Smooth muscle cell (in vitro differentiated cells): Measurements from ENCODE around the gene CALHM1. TPM values are rescaled to one million over a fixed set of nuclear protein-coding genes. Genes with fewer than 3 reads are reported as not detected.

Experiments
- DNase-seq: peaks from one replicate; lab custom pipeline; 2025; ENCODE audit not compliant: unreplicated experiment; lab: John Stamatoyannopoulos, UW
- H2AFZ ChIP-seq: fragments of 200-600 bp; sonication (generic); 2 replicates; pipeline ENCODE4 v1.6.0; 2016; ENCODE audit warnings: antibody characterized with exemption, low read depth, mild to moderate bottlenecking
- H3F3A ChIP-seq: fragments of 200-600 bp; sonication (generic); 2 replicates; pipeline ENCODE4 v1.6.0; 2017; ENCODE audit warnings: antibody characterized with exemption, low read depth
- H3K27ac ChIP-seq: fragments of 200-600 bp; sonication (generic); 2 replicates; pipeline ENCODE4 v1.5.1; 2016; ENCODE audit warnings: low read depth, mild to moderate bottlenecking
- H3K27me3 ChIP-seq: fragments of 200-600 bp; sonication (generic); 2 replicates; pipeline ENCODE4 v1.6.1; 2016; ENCODE audit warnings: low read depth, mild to moderate bottlenecking
- H3K36me3 ChIP-seq: fragments of 200-600 bp; sonication (generic); 2 replicates; pipeline ENCODE4 v1.5.1; 2016; ENCODE audit warnings: low read depth
- H3K4me1 ChIP-seq: fragments of 200-600 bp; sonication (generic); 2 replicates; pipeline ENCODE4 v1.5.1; 2016; ENCODE audit warnings: low read depth
- H3K4me2 ChIP-seq: fragments of 200-600 bp; sonication (generic); 2 replicates; pipeline ENCODE4 v1.6.0; 2016; ENCODE audit warnings: mild to moderate bottlenecking
- H3K4me3 ChIP-seq: fragments of 200-600 bp; sonication (generic); 2 replicates; pipeline ENCODE4 v1.5.1; 2016; ENCODE audit warnings: mild to moderate bottlenecking
- H3K79me2 ChIP-seq: fragments of 200-600 bp; sonication (generic); 2 replicates; pipeline ENCODE4 v1.6.0; 2016; ENCODE audit warnings: low read depth, mild to moderate bottlenecking
- H3K9ac ChIP-seq: fragments of 200-600 bp; sonication (generic); 2 replicates; pipeline ENCODE4 v1.6.0; 2016; ENCODE audit warnings: low read depth
- H3K9me3 ChIP-seq: fragments of 200-600 bp; sonication (generic); replicated peaks from 2 replicates; pipeline ENCODE4 v1.5.1; 2016; ENCODE audit warnings: low read depth
- H4K20me1 ChIP-seq: fragments of 200-600 bp; sonication (generic); 2 replicates; pipeline ENCODE4 v1.6.0; 2016; ENCODE audit warnings: low read depth
- CTCF ChIP-seq: fragments of 200-600 bp; sonication (generic); IDR thresholded peaks from 2 replicates; pipeline ENCODE4 v1.5.1; 2017; ENCODE audit warnings: borderline replicate concordance, mild to moderate bottlenecking, antibody characterized with exemption; ENCODE audit not compliant: insufficient read depth, poor library complexity, severe bottlenecking
- WGBS: methylation state at CpG from one replicate; pipeline ENCODE4 v1.1.7; 2016; ENCODE audit warnings: low lambda C conversion rate; 5-methylcytosine and 5-hydroxymethylcytosine counted together
- polyA plus RNA-seq: library from polyadenylated mRNA; unstranded; fragments of >200 nt; fragmentation: Nextera tagmentation; extraction: Ambion mirVana; gene quantifications from 2 replicates; pipeline ENCODE4 v1.2.1, GENCODE V29; 2016
- total RNA-seq: library from RNA; depleted of rRNA; stranded (reverse); fragments of >200 nt; gene quantifications from 2 replicates; pipeline ENCODE4 v1.2.3, GENCODE V29; 2014

Gene CALHM1
- total and polyA plus RNA-seq, 2 experiments from 2014 or later, result 0.05 TPM; not detected in 1

- Histone ChIP-seq H3K9me3 (no peaks in the 10 kb centered on the region), H3K27ac (no peak overlapping the region), H3K36me3 (no peaks in the 10 kb centered on the region), H3K4me1 (no peaks in the 10 kb centered on the region), H4K20me1 (no peaks in the 10 kb centered on the region), H3K9ac (no peak overlapping the region), H3F3A (no peaks in the 10 kb centered on the region), H3K27me3 (no peaks in the 10 kb centered on the region), H2AFZ (no peak overlapping the region), H3K4me2 (no peak overlapping the region), H3K79me2 (no peaks in the 10 kb centered on the region), H3K4me3 (no peak overlapping the region)
- WGBS, result 96% methylated on average over 4 of the region's 4 CpGs
- no peak for TF ChIP-seq CTCF
- DNase-seq, result no peak
Measured at GRCh38 chr10:103454026-103454425, 4.7 kb downstream of the CALHM1 start.

- H3K9me3 ChIP-seq, result no peaks in the 10 kb centered on the region
- H3K4me3 ChIP-seq, result peak overlapping the region; percentile 58
- H3F3A ChIP-seq, result no peaks in the 10 kb centered on the region
- DNase-seq, result no peak
- no peaks in the 10 kb centered on the region for H3K79me2 ChIP-seq
- H2AFZ ChIP-seq, result no peak overlapping the region
- no peaks in the 10 kb centered on the region for H4K20me1 ChIP-seq
- no peaks in the 10 kb centered on the region for H3K4me1 ChIP-seq
- 61% methylated on average over 27 of the region's 27 CpGs for WGBS
- H3K4me2 ChIP-seq, result peak overlapping the region; percentile 84
- H3K9ac ChIP-seq, result no peak overlapping the region
- H3K36me3 ChIP-seq, result no peaks in the 10 kb centered on the region
- no peak overlapping the region for H3K27ac ChIP-seq
- TF ChIP-seq CTCF, result no peak
- no peaks in the 10 kb centered on the region for H3K27me3 ChIP-seq
Measured at GRCh38 chr10:103452506-103453230, 6.0 kb downstream of the CALHM1 start.

GRCh38 chr10:103451831-103452505, 6.7 kb downstream of the CALHM1 start, which contains the start of gene CALHM2:
Gene CALHM2, minus strand, starts transcription at chr10:103452370. Its CDS starts 2,429 bp downstream, at chr10:103449941.
- Histone ChIP-seq H3K9me3 (no peaks in the 10 kb centered on the region), H3K27me3 (no peaks in the 10 kb centered on the region), H3F3A (no peaks in the 10 kb centered on the region), H3K4me2 (peak within 1 kb of the TSS; percentile 84), H4K20me1 (no peaks in the 10 kb centered on the region), H3K9ac (no peak within 1 kb of the TSS), H2AFZ (no peak within 1 kb of the TSS), H3K36me3 (no peaks in the 10 kb centered on the region), H3K27ac (peak within 1 kb of the TSS; percentile 12), H3K4me1 (no peaks in the 10 kb centered on the region), H3K79me2 (no peaks in the 10 kb centered on the region), H3K4me3 (peak within 1 kb of the TSS; percentile 58)
- TF ChIP-seq CTCF, result no peak
- 41% methylated on average over 32 of the region's 32 CpGs for WGBS
- DNase-seq, result peak; percentile 18
